GM19455 (cell line): ENCODE data around the gene OIP5.
"Not testable (repeated sequence)": the region's sequence is repeated elsewhere in the genome, so short reads cannot be mapped to it uniquely, and the experiment has no call there.

ENCODE experiments used
- ATAC-seq: cut with Tn5 transposase; IDR thresholded peaks from one replicate; pipeline ENCODE4 v1.9.1; 2021; ENCODE audit not compliant: unreplicated experiment

OIP5 gene

GRCh38 chr15:41260924-41261323 is 71.5 kb downstream of the OIP5 start:
- ATAC-seq = not testable (repeated sequence)

GRCh38 chr15:41259546-41260189 is 72.7 kb downstream of the OIP5 start:
- ATAC-seq = no peak
